Central memory CD8-positive, alpha-beta T cell (primary cell): Measurements from ENCODE around the gene GRAMD1A.
"Not testable (repeated sequence)": the region's sequence is repeated elsewhere in the genome, so short reads cannot be mapped to it uniquely, and the experiment has no call there.

Experiments
- ATAC-seq: fragments of 150-1000 bp; cut with Tn5 transposase; replicated peaks from 2 replicates; pipeline ENCODE4 v1.10.0; 2022; ENCODE audit warnings: mild to moderate bottlenecking, moderate FRiP score, moderate number of reproducible peaks; ENCODE audit not compliant: poor library complexity, severe bottlenecking; ENCODE audit errors: extremely low read depth
- DNase-seq, 2 donors: peaks; one replicate each; pipeline ENCODE4 v3.0.0; 2021; ENCODE audit warnings: low spot score in 2 of 2
- H3K27ac Mint-ChIP-seq: one replicate; pipeline ENCODE4 v1.8.0; 2022; ENCODE audit warnings: low read depth, mild to moderate bottlenecking, moderate library complexity, mixed read lengths
- H3K27me3 Mint-ChIP-seq: one replicate; pipeline ENCODE4 v1.8.0; 2022; ENCODE audit warnings: mixed read lengths
- H3K36me3 Mint-ChIP-seq: one replicate; pipeline ENCODE4 v1.8.0; 2022; ENCODE audit warnings: mild to moderate bottlenecking, moderate library complexity, mixed read lengths; ENCODE audit not compliant: insufficient read depth
- H3K4me1 Mint-ChIP-seq: one replicate; pipeline ENCODE4 v1.8.0; 2022; ENCODE audit warnings: mixed read lengths
- H3K4me3 Mint-ChIP-seq: one replicate; pipeline ENCODE4 v1.8.0; 2022; ENCODE audit warnings: mild to moderate bottlenecking, moderate library complexity, mixed read lengths
- H3K9me3 Mint-ChIP-seq: one replicate; pipeline ENCODE4 v1.8.0; 2022; ENCODE audit warnings: mixed read lengths

Gene GRAMD1A

GRCh38 chr19:34985249-34986022 lies 14.7 kb upstream of the GRAMD1A start:
- no peaks in the 10 kb centered on the region for H3K9me3 Mint-ChIP-seq
- no peaks in the 10 kb centered on the region for H3K27me3 Mint-ChIP-seq
- H3K27ac Mint-ChIP-seq = peak overlapping the region; percentile 33
- DNase-seq (no peak), ATAC-seq (no peak)
- H3K36me3 Mint-ChIP-seq = no peaks in the 10 kb centered on the region
- peak overlapping the region; percentile 15 for H3K4me3 Mint-ChIP-seq
- H3K4me1 Mint-ChIP-seq = peaks cover 11% of the 10 kb centered on the region

GRCh38 chr19:34988119-34988518 lies 12.0 kb upstream of the GRAMD1A start:
- H3K4me1 Mint-ChIP-seq = peaks cover 11% of the 10 kb centered on the region
- no peaks in the 10 kb centered on the region for H3K27me3 Mint-ChIP-seq
- no peak for DNase-seq
- H3K9me3 Mint-ChIP-seq = no peaks in the 10 kb centered on the region
- H3K27ac Mint-ChIP-seq = no peak overlapping the region
- ATAC-seq = no peak
- H3K4me3 Mint-ChIP-seq = no peak overlapping the region
- H3K36me3 Mint-ChIP-seq = no peaks in the 10 kb centered on the region

- H3K4me3 Mint-ChIP-seq = no peak overlapping the region
- peaks cover 11% of the 10 kb centered on the region for H3K4me1 Mint-ChIP-seq
- no peak for DNase-seq
- no peaks in the 10 kb centered on the region for H3K36me3 Mint-ChIP-seq
- H3K27me3 Mint-ChIP-seq = no peaks in the 10 kb centered on the region
- no peak for ATAC-seq
- no peak overlapping the region for H3K27ac Mint-ChIP-seq
- no peaks in the 10 kb centered on the region for H3K9me3 Mint-ChIP-seq
Measured at GRCh38 chr19:34989298-34989697, 10.8 kb upstream of the GRAMD1A start.

GRCh38 chr19:34990578-34991192 lies 9.4 kb upstream of the GRAMD1A start:
- Mint-ChIP-seq H3K4me1 (peaks cover 4% of the 10 kb centered on the region), H3K27ac (no peak overlapping the region), H3K36me3 (no peaks in the 10 kb centered on the region), H3K27me3 (no peaks in the 10 kb centered on the region), H3K4me3 (no peak overlapping the region), H3K9me3 (no peaks in the 10 kb centered on the region)
- DNase-seq (no peak), ATAC-seq (no peak)

- DNase-seq (no peak), ATAC-seq (no peak)
- H3K4me3 Mint-ChIP-seq = no peak overlapping the region
- H3K9me3 Mint-ChIP-seq = no peaks in the 10 kb centered on the region
- no peak overlapping the region for H3K27ac Mint-ChIP-seq
- no peaks in the 10 kb centered on the region for H3K4me1 Mint-ChIP-seq
- H3K36me3 Mint-ChIP-seq = no peaks in the 10 kb centered on the region
- H3K27me3 Mint-ChIP-seq = no peaks in the 10 kb centered on the region
Measured at GRCh38 chr19:34991542-34992333, 8.4 kb upstream of the GRAMD1A start.

- not testable (repeated sequence) for H3K36me3 Mint-ChIP-seq, H3K27ac Mint-ChIP-seq, H3K4me3 Mint-ChIP-seq, H3K27me3 Mint-ChIP-seq, H3K4me1 Mint-ChIP-seq, ATAC-seq, H3K9me3 Mint-ChIP-seq, DNase-seq
Measured at GRCh38 chr19:34992582-34992981, 7.5 kb upstream of the GRAMD1A start.

- Mint-ChIP-seq H3K36me3 (peaks cover 9% of the 10 kb centered on the region), H3K4me1 (peaks cover 20% of the 10 kb centered on the region), H3K9me3 (no peaks in the 10 kb centered on the region), H3K27me3 (no peaks in the 10 kb centered on the region), H3K4me3 (no peak overlapping the region), H3K27ac (no peak overlapping the region)
- DNase-seq = no peak
- no peak for ATAC-seq
Measured at GRCh38 chr19:34994286-34994642, 5.9 kb upstream of the GRAMD1A start.

GRCh38 chr19:34994643-34995541 lies 5.2 kb upstream of the GRAMD1A start:
- peaks cover 9% of the 10 kb centered on the region for H3K36me3 Mint-ChIP-seq
- peaks cover 20% of the 10 kb centered on the region for H3K4me1 Mint-ChIP-seq
- ATAC-seq (no peak), DNase-seq (no peak)
- H3K27me3 Mint-ChIP-seq = no peaks in the 10 kb centered on the region
- H3K27ac Mint-ChIP-seq = no peak overlapping the region
- no peaks in the 10 kb centered on the region for H3K9me3 Mint-ChIP-seq
- H3K4me3 Mint-ChIP-seq = no peak overlapping the region

GRCh38 chr19:34995551-34995950 lies 4.6 kb upstream of the GRAMD1A start:
- Mint-ChIP-seq H3K9me3 (no peaks in the 10 kb centered on the region), H3K27ac (peak overlapping the region; percentile 22), H3K4me3 (no peak overlapping the region), H3K27me3 (no peaks in the 10 kb centered on the region), H3K36me3 (peaks cover 9% of the 10 kb centered on the region), H3K4me1 (peaks cover 20% of the 10 kb centered on the region)
- ATAC-seq (no peak), DNase-seq (no peak)

GRCh38 chr19:34997071-34997617 lies 3.0 kb upstream of the GRAMD1A start:
- Mint-ChIP-seq H3K27ac (peak overlapping the region; percentile 99), H3K36me3 (peaks cover 15% of the 10 kb centered on the region), H3K4me1 (peaks cover 35% of the 10 kb centered on the region), H3K4me3 (peak overlapping the region; percentile 72), H3K9me3 (no peaks in the 10 kb centered on the region), H3K27me3 (no peaks in the 10 kb centered on the region)
- DNase-seq (no peak), ATAC-seq (no peak)

- not testable (repeated sequence) for ATAC-seq, DNase-seq, H3K27me3 Mint-ChIP-seq, H3K9me3 Mint-ChIP-seq
- Mint-ChIP-seq H3K4me1 (peaks cover 45% of the 10 kb centered on the region), H3K4me3 (peak overlapping the region; percentile 93), H3K27ac (peak overlapping the region; percentile 91), H3K36me3 (peaks cover 20% of the 10 kb centered on the region)
Measured at GRCh38 chr19:34998224-34998623, 1.9 kb upstream of the GRAMD1A start.
